H1 (cell line): ENCODE measurements around the gene PRR22.

Source experiments
- ATF2 ChIP-seq: IDR thresholded peaks from 2 replicates; pipeline ENCODE4 v1.6.1; 2012; ENCODE audit warnings: low read length, inconsistent platforms
- CEBPB ChIP-seq: IDR thresholded peaks from 2 replicates; pipeline ENCODE4 v1.6.1; 2012; ENCODE audit warnings: low read depth, low read length
- CTCF ChIP-seq, 3 experiments: IDR thresholded peaks; 1 replicate in 2 of 3; 2 replicates in 1 of 3; pipeline versions ENCODE4 v1.5.1 to v1.6.1; 2011; ENCODE audit warnings: low read length in 3 of 3, mild to moderate bottlenecking in 3 of 3, inconsistent platforms in 2 of 3, low read depth in 1 of 3, moderate library complexity in 1 of 3; ENCODE audit not compliant: insufficient read depth in 1 of 3; ENCODE audit errors: control extremely low read depth in 1 of 3
- E2F6 ChIP-seq: IDR thresholded peaks from 2 replicates; pipeline ENCODE4 v1.6.1; 2012; ENCODE audit warnings: inconsistent platforms
- EZH2 ChIP-seq: fragments of 200-600 bp; sonication (generic); IDR thresholded peaks from 2 replicates; pipeline ENCODE4 v1.7.1; 2012; ENCODE audit warnings: low read depth, mild to moderate bottlenecking, moderate library complexity, low read length, inconsistent platforms; ENCODE audit not compliant: severe bottlenecking
- MAX ChIP-seq: IDR thresholded peaks from 2 replicates; pipeline ENCODE4 v1.6.1; 2012; ENCODE audit warnings: inconsistent platforms
- POLR2A ChIP-seq, 2 experiments: IDR thresholded peaks; 1 replicate in 1 of 2; 2 replicates in 1 of 2; pipeline ENCODE4 v1.6.1; 2011; ENCODE audit warnings: low read depth in 2 of 2, low read length in 2 of 2, mild to moderate bottlenecking in 2 of 2; ENCODE audit errors: control extremely low read depth in 1 of 2
- RFX5 ChIP-seq: IDR thresholded peaks from 2 replicates; pipeline ENCODE4 v1.6.1; 2011; ENCODE audit warnings: low read depth, low read length, improper control_type of control experiment, borderline replicate concordance
- SIN3A ChIP-seq, 2 experiments: IDR thresholded peaks in 1 of 2; conservative IDR thresholded peaks in 1 of 2; 2 replicates each; pipeline ENCODE4 v1.6.1; 2011 to 2012; ENCODE audit warnings: low read length in 2 of 2, improper control_type of control experiment in 1 of 2, low read depth in 1 of 2, mild to moderate bottlenecking in 1 of 2
- SRF ChIP-seq: IDR thresholded peaks from 2 replicates; pipeline ENCODE4 v1.6.1; 2011; ENCODE audit warnings: mild to moderate bottlenecking, low read depth, low read length, moderate library complexity

GRCh38 chr19:5821521-5822180 is 37.1 kb upstream of the PRR22 start:
- TF ChIP-seq ATF2 = no peak
- no peak for TF ChIP-seq MAX
- no peak for TF ChIP-seq EZH2
- no peak for TF ChIP-seq POLR2A (IDR thresholded peaks at IDR 0.05; ENCODE audit: control extremely low read depth in 1 of 2, low read depth in 2 of 2, low read length in 2 of 2)
- TF ChIP-seq CEBPB = no peak
- no peak for TF ChIP-seq CTCF (IDR thresholded peaks at IDR 0.05; ENCODE audit: control extremely low read depth in 1 of 3, insufficient read depth in 1 of 3, low read depth in 1 of 3, low read length in 3 of 3)
- TF ChIP-seq E2F6 = no peak
- TF ChIP-seq SIN3A (conservative IDR thresholded peaks at IDR 0.05 in 1 of 2, IDR thresholded peaks at IDR 0.05 in 1 of 2; ENCODE audit: low read depth in 1 of 2, low read length in 2 of 2) = no peak
- no peak for TF ChIP-seq SRF
- no peak for TF ChIP-seq RFX5
